Renal cortex interstitium (tissue), 11 donors: ENCODE results near the gene FH. TPM values are rescaled to one million over a fixed set of nuclear protein-coding genes. Genes with fewer than 3 reads are reported as not detected.

ENCODE experiments used
- DNase-seq, 11 donors: peaks; one replicate each; pipeline ENCODE4 v3.0.0-alpha.2; 2013; ENCODE audit warnings: low read depth in 9 of 11, low spot score in 4 of 11; ENCODE audit errors: extremely low read depth in 1 of 11
- polyA plus RNA-seq, 3 donors: library from polyadenylated mRNA; unstranded; fragments of 120-200 nt; gene quantifications; one replicate each; pipeline ENCODE4 v1.2.1, GENCODE V29; 2013; ENCODE audit not compliant: insufficient read length in 3 of 3

Gene FH
- polyA plus RNA-seq, 3 donors = 90.7 to 107 (median 101) TPM

DNA sequence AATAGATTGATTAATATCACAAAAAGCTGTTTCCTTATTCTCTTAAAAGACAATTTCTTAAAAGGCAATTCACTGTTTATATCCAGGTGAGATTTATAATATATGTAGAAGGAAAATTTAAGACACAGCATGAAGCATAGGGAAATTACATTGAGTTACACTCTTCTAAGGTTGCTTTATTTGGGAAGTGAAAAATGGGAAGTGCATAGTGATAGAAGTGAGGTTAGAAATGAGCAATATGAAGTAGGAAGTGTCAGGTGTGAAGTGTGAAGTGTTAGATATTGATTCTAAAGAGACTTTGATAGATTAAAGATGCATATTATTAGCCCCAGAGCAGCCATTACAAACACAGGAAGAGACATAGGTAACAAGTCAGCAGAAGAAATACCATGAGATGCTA lies 40.3 kb downstream of the FH start:
- no peak for DNase-seq

DNA sequence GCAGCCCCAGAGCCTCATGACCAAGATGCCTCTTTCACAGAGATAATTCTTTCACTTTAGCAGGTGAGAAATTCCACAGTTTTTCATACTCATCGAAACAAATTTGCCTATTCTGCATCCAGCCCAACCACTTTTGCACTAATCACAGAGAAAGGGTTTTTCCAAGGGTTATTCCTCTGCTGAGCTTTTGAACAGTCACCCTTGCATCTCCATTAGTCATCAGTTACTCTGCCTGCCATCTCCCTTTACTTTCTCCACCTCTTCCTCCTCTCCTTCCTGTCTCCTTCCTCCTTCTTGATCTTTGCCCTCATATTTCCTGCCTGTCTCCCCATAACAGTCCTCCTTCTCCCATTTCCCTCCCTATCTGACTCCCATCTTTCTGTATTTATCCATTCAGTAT lies 43.9 kb downstream of the FH start:
- DNase-seq = no peak

GRCh38 chr1:241473026-241473425 lies 46.5 kb downstream of the FH start:
- no peak for DNase-seq

GRCh38 chr1:241470908-241471590 lies 48.5 kb downstream of the FH start:
- no peak for DNase-seq

DNA sequence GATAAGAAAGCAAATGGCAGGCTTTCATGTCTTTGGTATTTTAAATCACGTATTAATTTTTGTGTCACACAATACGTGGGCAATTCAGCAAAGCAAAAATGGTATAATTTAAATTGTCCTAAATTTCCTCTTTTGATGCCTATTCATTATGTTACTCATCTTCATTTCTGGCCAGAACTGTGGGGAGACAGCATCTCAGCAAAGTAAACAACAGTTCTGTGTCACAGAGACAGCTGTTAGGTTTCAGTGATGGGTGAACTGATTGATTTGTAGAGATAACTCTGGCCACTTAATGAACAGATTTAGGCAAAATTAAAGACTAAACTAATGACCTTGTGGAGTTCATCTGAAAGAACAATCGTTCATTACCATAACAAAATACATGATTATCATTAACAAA lies 49.2 kb downstream of the FH start:
- no peak for DNase-seq

DNA sequence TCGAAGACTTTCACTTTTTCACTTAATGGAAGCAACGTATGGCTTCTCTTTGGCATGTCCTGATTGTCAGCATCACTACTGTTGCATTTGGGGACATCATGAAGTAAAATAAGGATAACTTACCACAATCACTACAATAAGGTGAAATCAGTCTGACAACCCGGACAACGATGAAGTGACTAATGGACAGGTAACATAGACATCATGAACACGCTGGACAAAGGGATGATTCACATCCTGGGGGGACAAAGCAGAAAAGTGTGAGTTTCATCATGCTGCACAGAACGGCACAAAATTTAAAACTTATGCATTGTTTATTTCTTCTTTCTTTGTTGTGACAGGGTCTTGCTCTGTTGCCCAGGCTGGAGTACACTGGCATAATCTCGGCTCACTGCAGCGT lies 53.9 kb downstream of the FH start:
- no peak for DNase-seq

GRCh38 chr1:241464985-241465384 lies 54.6 kb downstream of the FH start:
- DNase-seq = no peak

- no peak for DNase-seq
Measured at GRCh38 chr1:241462391-241462790, 57.2 kb downstream of the FH start.

GRCh38 chr1:241460098-241460873 lies 59.3 kb downstream of the FH start:
- DNase-seq = no peak

- DNase-seq = no peak
Measured at GRCh38 chr1:241459186-241459802, 60.3 kb downstream of the FH start.

DNA sequence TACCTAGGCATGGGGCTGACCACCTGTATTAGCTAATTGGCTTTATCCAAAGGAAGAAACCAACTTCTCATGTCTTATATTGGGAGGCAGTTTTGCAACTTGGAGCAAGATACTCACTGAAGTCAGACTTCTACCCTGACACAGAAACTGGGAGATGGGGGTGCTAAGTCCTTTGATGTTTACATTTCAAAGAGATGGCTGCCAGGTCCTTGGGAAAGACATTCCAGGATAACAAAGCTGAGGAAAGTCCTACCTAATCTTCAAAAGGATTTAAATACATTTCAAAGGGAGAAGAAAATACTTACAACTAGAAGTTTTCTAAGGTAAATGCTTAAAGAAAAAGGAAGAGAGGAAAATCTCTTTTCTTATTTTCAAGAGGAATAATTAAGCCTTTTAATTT lies 62.1 kb downstream of the FH start:
- DNase-seq = no peak

GRCh38 chr1:241456743-241457142 lies 62.8 kb downstream of the FH start:
- DNase-seq = no peak

- no peak for DNase-seq
Measured at GRCh38 chr1:241453732-241454131, 65.8 kb downstream of the FH start.

GRCh38 chr1:241451956-241452355 lies 67.6 kb downstream of the FH start:
- no peak for DNase-seq

Other genes starting within 250 kb of the FH start
- gene RGS7, start 162.6 kb downstream of the FH start, polyA plus RNA-seq = 1 to 10 TPM; 5.2 to 5.8 (median 5.6) TPM
- 10 to 100 TPM; 19.5 to 23.7 (median 20.2) TPM for gene KMO, start 12.6 kb upstream of the FH start, polyA plus RNA-seq
- 10 to 100 TPM; 24.4 to 29.3 (median 25.7) TPM for gene CHML, start 120.6 kb upstream of the FH start, polyA plus RNA-seq
- gene OPN3, start 120.6 kb upstream of the FH start, polyA plus RNA-seq = 10 to 100 TPM; 38.1 to 41.7 (median 41.4) TPM
- gene WDR64, start 132.5 kb upstream of the FH start, polyA plus RNA-seq = under 1 TPM; 0.14 to 0.79 (median 0.51) TPM